ENCODE data around the gene BBS7.

BBS7 gene, protein sequence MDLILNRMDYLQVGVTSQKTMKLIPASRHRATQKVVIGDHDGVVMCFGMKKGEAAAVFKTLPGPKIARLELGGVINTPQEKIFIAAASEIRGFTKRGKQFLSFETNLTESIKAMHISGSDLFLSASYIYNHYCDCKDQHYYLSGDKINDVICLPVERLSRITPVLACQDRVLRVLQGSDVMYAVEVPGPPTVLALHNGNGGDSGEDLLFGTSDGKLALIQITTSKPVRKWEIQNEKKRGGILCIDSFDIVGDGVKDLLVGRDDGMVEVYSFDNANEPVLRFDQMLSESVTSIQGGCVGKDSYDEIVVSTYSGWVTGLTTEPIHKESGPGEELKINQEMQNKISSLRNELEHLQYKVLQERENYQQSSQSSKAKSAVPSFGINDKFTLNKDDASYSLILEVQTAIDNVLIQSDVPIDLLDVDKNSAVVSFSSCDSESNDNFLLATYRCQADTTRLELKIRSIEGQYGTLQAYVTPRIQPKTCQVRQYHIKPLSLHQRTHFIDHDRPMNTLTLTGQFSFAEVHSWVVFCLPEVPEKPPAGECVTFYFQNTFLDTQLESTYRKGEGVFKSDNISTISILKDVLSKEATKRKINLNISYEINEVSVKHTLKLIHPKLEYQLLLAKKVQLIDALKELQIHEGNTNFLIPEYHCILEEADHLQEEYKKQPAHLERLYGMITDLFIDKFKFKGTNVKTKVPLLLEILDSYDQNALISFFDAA

DNA sequence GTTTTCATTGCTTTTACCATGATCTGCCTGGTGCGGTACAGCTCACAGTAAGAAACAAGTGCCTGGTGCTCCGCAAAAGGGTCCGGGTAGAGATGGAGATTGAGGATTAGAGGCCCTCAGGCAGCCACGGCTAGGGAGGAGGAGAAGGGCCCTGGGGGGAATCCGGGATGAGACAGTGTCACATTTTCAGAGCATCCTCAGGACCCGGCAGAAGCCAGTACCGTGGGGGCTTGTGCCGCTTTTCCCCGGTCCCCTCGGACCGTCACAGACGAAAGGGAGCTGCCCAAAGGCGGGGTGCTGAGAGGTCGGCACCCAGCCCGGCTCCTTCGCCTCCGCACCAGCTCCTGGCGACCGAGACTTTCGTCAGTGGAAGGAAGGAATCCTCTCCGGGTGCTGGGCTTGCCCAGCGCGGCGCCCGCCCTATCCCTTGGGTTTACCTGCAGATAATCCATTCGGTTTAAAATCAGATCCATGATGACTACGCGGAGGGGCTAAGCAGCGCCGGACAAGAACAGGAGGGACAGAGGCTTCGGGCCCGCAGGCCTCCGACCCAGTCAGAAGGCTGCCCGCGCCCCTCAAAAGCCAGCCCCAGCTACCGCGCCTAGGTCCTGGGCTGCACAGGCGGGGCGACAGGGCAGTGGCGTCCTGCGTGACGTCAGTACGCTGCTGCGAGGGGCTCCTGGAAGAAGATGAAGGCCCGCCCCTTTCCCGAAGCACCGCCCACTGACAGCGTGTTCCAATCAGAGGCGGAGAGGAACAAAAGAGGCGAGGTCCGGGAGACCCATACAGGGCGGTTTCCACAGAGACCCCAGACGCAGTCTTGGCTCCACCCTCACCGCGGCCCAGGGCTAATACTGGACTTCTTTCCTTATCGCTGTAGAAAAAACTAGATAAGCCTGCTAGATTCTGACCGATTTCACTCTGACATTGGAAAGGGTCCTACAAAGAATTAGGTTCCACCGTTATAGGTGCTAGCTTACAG, at the start of gene BBS7:
Gene BBS7, minus strand, starts transcription at position 634 of the 982 bp plus-strand sequence. Its CDS starts 161 bp downstream, at position 473.
- DNase-seq = peak; percentile 97

DNA sequence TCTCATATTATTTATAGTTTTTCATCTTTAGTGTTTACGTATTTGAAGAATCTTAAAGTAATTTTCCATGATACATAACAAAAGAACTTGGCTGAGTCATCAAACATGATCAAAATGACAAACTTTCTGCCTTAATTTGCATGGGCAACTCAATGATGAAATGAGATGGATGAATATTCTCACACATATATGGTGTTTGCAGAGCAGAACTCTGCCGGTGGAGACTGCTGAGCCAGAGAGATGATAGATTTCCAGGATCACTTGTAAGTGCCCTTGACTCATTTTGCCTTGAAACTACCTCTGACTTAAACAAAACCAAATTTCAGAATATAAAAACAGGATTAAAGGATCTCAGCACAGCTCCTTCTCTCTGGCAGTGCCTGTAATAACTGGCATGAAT, 43.4 kb upstream of the BBS7 start:
- DNase-seq = no peak

DNA sequence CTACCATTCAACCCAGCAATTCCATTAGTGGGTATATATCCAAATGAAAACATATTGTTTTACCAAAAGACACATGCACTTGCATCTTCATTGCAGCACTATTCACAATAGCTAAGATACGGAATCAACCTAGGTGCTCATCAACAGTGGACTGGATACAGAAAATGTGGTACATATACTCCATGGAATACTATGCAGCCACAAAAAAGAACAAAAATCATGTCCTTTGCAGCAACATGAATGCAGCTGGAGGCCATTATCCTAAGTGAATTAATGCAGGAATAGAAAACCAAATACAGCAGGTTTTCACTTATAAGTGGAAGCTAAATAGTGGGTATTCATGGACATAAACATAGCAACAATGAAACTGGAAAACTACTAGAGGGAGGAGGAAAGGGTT, 38.1 kb upstream of the BBS7 start:
- DNase-seq = no peak

DNA sequence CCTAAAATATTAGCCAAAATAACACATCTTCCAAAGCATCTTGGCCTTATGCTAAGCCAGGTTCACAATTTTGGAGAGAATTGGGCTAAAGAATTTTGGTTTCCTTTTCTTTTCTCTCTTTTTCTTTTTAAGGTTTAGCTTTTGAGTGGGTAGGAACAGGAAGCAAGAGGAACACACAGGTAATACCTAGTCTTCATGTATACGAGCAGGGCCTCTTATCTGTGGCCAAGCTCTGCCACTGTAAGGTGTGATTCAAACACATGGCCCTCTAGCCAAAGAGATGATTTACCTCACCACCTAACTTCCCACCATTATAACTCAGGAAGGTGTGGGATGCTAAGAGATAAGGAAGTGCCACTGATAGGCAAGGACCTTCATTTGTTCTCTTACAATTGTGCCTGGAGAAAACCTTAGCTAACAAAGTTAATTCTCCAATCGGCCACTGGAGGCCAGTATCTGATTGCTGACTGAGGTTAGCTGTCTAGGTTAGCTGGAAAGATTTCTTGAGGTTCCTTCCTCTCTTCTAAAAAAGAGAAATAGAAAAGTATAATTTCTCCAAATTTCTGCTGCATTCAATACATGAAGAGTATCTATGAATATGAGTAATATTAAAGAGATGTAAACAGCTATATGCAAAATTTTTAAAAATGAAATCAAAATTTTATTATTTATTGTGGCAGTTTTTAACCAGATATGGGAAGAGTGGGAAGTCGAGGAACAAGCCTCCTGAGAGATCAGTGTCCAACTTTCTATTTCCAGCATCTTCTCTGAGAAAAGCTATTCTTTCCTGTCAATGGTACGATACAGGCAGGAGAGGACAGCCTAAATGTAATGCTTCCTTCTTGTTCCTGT, 30.1 kb upstream of the BBS7 start:
- peak; percentile 68 for DNase-seq

DNA sequence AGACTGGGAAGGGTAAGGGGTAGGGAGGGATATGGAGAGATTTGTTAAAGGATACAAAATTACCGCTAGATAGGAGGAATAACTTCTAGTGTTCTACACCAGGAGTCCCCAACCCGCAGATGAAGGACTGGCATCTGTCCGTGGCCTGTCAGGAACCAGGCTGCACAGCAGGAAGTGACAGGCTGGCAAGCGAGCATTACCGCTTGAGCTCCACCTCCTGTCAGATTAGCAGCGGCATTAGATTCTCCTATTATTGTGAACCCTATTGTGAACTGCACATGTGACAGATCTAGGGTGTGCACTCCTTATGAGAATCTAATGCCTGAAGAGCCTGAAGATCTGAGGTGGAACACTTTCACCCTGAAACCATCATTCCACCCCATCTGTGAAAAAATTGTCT, 27.9 kb upstream of the BBS7 start:
- DNase-seq = peak; percentile 20

DNA sequence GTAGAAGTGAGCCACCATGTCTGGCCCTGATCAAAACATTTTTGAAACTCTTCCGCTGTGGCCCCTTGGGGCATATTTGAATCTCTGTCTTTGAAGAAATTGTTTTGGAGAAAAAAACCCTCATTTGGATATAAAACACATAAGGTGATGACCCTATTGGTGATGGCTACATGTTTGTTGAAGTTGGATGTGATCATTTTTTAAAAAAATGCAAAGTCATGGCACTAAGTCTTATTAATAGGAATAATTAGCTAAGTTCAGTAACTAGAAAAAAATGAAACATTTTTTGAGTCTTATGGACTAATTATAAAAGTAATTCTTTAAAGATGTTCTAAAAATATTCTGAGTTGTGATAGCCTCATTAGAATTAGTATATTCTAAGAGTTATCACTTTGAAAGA, 17.9 kb upstream of the BBS7 start:
- no peak for DNase-seq

DNA sequence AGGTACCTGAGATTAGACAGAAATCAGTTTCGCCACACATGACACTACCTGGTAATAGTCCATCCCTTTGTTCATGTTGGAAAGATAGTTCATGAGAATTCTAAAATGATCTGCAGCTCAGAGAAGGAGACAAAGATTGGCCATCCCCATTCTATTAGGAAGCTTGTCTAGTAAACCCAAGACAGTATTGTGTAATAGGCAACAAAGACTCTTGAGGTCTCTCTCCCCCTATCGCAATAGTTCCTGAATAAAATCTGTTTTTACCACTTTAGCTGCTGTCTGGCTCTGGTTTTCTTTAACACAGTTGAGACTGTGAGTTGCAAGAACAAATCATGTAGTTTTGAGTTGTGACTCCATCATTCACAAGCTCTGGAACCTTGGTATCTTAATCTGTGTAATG, 14.8 kb upstream of the BBS7 start:
- no peak for DNase-seq

DNA sequence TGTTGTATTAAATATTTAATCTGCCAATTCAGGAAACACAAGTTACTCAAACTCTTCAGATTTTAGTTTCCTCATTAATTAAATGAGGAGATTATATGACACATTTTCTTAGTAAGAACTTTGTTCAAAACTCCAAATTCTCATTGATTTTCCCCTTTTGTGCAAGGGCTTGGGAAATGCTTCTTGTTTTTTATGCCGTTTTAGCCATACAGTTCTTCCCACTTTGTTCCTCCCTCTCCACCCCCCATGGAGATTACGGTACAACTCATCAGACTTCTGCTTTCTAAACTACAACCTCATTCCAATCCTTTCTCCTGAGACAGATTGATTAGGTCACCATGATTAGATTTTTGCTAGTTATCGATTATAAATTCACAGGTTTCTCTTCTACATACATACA, 10.9 kb upstream of the BBS7 start:
- no peak for DNase-seq

DNA sequence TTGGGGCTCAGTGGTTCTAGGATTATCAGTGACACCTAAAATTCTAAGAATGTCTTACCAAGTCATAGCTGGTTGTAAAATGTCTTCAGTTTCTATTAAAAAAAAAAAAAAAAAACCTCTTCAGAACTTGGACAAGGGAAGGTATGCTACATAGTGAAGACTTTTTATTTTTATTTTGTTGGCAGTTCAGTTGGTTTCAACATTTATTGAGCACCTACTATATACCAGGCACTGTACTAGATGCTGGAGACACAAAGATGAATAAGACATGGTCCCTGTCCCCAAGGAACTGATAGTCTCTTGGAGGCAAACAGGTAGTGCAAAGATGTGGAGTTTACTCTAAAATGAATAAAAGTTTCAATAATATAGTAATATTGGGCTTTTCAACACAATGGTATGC, 8.9 kb upstream of the BBS7 start:
- no peak for DNase-seq

DNA sequence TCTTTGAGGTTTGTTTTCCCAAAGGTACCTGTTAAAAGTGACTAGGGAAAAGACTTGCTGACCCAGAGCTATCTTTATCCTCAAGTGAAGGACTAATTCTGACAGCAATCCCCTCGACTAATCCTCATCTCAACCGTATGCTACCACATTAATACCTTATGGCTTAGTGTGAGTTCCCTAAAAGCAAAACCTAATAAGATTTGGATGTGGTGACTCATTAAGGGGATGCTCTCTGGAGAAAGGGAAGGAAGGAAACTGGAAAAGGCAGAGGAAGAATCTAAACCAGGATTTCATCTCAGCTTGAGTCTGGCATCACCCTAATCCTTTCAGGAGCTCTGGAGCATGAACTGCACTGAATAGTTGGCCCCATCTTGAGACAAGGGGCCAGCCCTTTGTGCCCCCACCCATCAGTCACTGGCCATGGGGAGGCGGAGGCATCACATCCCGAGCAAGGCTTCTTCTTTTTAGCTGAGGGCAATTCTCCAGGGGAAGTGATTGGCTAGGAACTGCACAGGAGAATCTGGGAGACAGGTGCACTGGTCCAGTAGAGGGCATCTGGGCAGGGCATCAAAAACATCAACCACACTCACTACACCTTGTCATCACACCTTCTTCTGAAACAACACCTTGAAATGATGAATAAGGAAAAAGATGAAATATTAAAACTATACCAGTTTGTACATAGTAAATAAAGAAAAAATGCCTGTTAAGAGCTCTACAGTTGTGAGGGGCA, 6.9 kb upstream of the BBS7 start:
- DNase-seq = no peak

DNA sequence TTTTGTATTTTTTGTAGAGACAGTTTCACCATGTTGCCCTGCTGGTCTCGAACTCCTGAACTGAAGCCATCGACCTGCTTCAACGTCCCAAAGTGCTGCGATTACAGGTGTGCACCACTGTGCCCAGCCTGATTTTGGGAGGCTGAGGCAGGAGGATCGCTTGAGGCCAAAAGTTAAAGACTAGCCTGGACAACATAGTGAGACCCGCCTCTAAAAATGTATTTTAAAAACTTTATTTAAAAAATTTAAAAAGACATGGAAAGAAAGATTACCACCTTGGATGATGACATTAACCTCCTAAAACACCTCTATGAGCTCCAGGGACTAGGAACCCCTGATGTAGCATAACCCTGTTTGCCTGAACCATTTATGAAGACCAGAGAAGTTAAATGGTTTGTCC, 5.8 kb upstream of the BBS7 start:
- DNase-seq = no peak

DNA sequence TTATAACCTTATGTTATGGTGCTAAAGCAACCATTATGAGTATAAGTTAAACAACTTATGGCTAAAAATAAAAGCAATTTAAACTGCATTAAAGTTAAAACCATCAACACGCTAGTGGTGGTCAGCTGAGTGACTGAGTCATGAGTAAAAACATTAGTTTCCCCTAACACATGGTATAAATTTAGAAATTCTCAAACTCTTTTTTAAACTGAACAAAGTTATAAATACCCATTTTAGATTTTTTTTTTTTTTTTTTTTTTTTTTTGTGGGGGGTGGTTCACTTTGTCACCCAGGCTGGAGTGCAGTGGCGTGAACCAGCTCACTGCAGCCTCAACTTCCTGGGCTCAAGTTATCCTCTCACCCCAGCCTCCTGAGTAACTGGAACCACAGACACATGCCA, 5.4 kb upstream of the BBS7 start:
- no peak for DNase-seq

DNA sequence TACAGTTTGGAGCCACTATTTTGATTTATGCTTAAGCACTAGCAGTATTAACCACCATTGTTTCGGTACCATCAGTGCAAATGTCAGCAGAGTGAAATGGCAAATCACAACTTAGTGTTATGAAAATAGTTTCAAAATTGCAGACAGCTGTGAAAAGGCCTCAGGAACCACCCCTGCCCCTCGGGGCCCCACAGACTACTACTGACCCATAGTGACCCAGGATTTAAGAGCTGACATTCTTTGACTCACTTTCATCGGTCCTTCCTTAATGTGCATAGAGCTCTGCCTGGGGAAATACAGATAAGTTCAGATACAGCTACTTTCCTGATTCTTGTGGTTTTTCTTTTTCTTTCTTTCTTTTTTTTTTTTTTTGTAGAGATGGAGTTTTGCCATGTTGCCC, 3.3 kb upstream of the BBS7 start:
- no peak for DNase-seq

DNA sequence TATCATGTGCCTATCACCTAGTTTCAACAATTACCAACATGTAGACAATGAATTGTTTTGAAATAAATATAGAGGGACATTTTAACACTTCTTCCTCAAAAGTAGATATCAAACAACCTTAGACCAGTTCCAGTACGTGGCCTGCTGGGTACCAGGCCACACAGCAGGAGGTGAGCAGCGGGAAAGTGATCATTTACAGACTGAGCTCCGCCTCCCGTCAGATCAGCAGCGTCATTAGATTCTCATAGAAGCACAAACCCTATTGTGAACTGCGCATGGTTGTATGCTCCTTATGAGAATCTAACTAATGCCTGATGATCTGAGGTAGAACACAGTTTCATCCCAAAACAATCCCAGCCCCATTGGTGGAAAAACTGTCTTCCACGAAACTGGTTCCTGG, 6.5 kb downstream of the BBS7 start:
- DNase-seq = no peak

DNA sequence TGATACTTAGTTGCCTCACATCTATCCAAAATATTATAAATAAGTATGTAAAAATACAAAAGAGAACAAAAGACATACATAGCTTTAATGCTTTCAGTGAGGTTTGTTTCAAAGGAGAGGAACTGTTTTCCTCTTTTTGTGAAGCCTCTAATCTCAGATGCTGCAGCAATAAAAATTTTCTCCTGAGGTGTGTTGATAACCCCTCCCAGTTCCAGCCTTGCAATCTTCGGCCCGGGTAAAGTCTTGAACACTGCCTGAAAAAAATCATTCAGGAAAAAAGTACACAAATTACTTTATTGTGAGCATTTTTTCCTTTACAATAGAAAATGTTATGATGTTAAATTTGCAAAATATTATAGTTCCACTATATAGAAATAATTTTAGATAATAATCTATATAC, 8.8 kb downstream of the BBS7 start:
- no peak for DNase-seq

DNA sequence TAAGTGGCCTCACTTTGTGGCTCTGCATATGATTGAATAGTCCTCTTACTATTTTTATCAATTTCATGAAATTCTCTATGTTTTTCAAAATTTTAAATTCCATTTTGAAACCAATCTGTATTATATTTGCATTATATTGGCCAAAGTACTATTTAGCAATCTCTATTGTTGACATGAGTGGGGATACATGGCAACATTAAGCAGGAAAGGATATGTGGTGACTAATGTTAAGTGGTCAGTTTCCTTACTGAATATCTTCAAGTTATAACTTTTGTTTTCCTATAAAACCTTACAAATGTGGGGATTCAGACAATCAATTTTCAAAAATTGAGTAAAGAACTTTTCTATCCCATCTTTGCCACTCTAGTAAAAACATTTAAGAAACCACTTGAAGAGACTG, 10.2 kb downstream of the BBS7 start:
- no peak for DNase-seq

DNA sequence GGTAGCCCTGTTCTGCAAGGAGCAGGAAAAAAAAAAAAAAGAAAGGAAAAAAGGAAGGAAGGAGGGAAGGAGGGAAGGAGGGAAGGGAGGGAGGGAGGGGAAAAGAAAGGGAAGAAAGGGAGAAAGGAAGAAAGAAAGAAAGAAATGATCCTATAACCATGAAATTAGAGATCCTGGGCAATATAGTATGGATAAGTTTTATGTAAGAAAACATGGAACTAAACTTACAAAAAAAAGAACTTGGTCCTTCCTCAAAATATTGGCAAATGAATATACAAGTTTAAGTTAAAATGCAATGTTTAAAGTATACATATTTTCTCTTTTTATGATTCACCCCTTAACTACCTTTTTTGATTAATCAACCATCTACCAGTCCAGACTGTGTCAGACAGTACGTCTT, 18.9 kb downstream of the BBS7 start:
- DNase-seq = no peak

DNA sequence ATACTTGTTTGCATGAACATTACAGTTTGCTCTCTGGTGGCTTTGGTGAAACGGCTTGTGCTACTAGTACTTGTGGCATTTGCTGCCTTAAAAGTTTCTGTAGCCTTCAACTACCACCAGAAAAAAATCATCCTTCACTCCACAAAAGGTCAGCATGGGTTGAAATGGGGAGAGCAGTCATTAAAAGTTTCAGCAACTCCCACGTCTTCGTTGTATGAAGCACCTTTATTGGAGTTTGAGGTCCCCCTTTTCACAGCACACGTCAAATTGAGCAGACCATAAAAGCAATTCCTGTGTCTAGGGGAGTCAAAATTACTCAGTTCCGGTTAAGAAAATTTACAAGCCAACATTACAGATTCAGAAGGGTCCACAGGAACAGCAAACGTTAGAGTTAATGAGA, 23.6 kb downstream of the BBS7 start:
- no peak for DNase-seq

DNA sequence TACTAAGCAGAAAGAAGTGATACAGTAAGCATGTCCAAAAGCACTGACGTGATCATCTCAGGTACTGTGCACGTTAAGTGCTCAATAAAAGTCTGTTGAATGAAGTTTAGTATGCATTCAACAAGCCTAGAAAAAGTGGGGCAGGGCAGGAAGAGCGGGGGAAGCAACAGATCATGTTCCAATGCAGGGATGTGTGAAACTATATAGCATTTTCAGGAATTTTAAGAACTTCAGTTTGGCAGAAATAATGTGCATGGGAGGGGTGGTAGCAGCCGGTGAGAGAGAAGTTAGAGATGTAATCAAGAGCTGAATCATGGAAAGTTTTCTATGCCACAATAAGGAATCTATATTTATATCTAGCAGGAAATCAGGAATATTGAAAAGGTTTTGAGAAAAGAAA, 27.4 kb downstream of the BBS7 start:
- no peak for DNase-seq

DNA sequence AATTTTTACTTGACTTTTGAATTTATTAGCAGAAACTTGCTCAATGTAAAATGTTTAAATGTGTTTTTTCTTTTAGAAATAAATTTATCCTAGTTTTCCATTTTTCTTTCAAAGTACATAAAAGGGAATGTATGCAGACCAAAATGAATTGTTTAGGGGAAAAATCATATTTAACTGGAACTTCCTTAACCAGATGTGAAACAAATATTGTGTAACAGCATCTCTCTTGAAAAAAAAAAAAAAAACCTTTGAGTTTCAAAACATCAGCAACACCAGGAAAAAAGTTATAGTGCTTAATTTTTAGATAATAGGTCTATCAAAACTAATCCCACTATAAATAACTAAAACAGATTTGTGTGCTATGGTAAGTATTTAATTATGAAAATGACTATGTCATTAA, 32.1 kb downstream of the BBS7 start:
- no peak for DNase-seq

DNA sequence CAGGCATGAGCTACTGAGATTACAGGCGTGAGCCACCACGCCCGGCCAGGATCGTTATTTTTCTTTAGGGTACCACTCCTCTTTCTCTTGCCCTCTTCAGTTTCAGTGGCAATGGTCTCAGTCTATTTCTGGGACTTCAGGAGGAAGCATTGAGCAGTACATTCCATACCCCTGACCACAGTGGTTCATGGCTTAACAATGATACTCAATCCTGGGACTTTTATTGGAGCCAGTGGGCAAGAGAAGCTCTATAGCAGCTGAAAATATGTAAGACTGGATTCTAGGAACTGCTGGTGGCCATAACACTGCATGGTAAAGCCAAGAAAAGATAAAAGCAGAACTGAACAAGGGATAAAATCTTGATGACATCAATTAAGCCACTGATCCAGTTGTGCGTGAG, 40.8 kb downstream of the BBS7 start:
- DNase-seq = no peak

DNA sequence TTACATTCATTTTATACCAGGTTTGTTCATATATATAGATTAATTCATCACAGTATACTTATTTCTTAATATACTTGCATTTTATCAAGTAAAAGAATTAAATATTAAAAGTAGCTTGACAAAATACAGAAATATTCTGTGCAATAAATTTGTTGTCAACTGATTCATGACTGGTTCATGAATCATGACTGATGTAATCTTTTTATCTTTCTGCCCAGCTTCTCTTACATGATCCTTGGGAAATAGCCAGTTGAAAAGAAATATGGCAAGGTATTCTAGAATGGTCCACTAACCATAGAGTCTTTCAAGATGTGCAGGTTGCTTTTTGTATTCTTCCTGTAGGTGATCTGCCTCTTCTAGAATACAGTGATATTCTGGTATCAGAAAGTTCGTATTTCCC, 42.4 kb downstream of the BBS7 start:
- DNase-seq = no peak

Measured in CD4-positive, alpha-beta T cell treated with Interleukin-12 subunit alpha and Interleukin-12 subunit beta, for 1 hour (primary cell).